HCT116 (cell line): Measurements from ENCODE around the gene COL19A1. TPM values are rescaled to one million over a fixed set of nuclear protein-coding genes. Genes with fewer than 3 reads are reported as not detected.

Experiments used
- ATAC-seq: fragments of 200-7000 bp; cut with Tn5 transposase; 2 replicates; pipeline ENCODE4 v1.9.1; 2020; ENCODE audit warnings: mild to moderate bottlenecking, moderate library complexity
- BruUV-seq: library from RNA; stranded (reverse); fragments of 400-500 nt; replicated peaks from 2 replicates; lab custom pipeline; 2021; lab: Mats Ljungman, UMichigan
- CTCF ChIA-PET: fragments of 300-600 bp; sonication (Branson Sonifier 250); formaldehyde crosslinking; loops from one replicate; lab custom pipeline; 2021; ENCODE audit warnings: antibody characterized with exemption; lab: Charles Lee
- POLR2A ChIA-PET: fragments of 300-600, 350-600 bp; sonication (Branson Sonifier 250); formaldehyde crosslinking; loops from one replicate; lab custom pipeline; 2021; ENCODE audit warnings: antibody characterized with exemption; lab: Charles Lee
- RAD21 ChIA-PET, 2 experiments: fragments of 300-600 bp; sonication (Branson Sonifier 250); formaldehyde crosslinking; loops; one replicate each; lab custom pipeline; 2023; ENCODE audit warnings: low total read pairs in 2 of 2; ENCODE audit not compliant: uncharacterized antibody in 2 of 2, unreplicated experiment in 2 of 2, low non-redundant PET in 1 of 2; lab: Charles Lee
- DNase-seq: peaks from one replicate; pipeline ENCODE4 v3.0.0-alpha.2; 2010; ENCODE audit warnings: low read depth, low spot score
- H2AFZ ChIP-seq: fragments of 200-600 bp; shearing (Covaris generic), sonication (generic); 2 replicates; pipeline ENCODE4 v1.6.1; 2017; ENCODE audit warnings: low read depth, mixed run types, mixed read lengths, antibody characterized with exemption, low read length; ENCODE audit not compliant: poor library complexity, severe bottlenecking
- H3K27ac ChIP-seq: 2 replicates; pipeline ENCODE4 v1.5.1; 2012; ENCODE audit warnings: low read depth, low read length
- H3K27me3 ChIP-seq: fragments of 200-600 bp; sonication (generic); 2 replicates; pipeline ENCODE4 v1.6.1; 2016; ENCODE audit warnings: mixed run types, low read length, mixed read lengths; ENCODE audit not compliant: insufficient read depth
- H3K36me3 ChIP-seq, 2 experiments: fragments of 200-500 bp in 1 of 2; fragments of 200-600 bp in 1 of 2; sonication (Bioruptor generic) in 1 of 2; sonication (generic) in 1 of 2; 2 replicates each; pipeline versions ENCODE4 v1.5.1 to v1.6.1; 2014 to 2016; ENCODE audit warnings: low read length in 2 of 2, inconsistent platforms in 1 of 2, mixed read lengths in 1 of 2, mixed run types in 1 of 2; ENCODE audit not compliant: insufficient read depth in 2 of 2, control insufficient read depth in 1 of 2
- H3K4me1 ChIP-seq, 2 experiments: fragments of 200-600 bp in 1 of 2; sonication (generic) in 1 of 2; 2 replicates each; pipeline versions ENCODE4 v1.5.1 to v1.6.1; 2012 to 2017; ENCODE audit warnings: low read length in 2 of 2, inconsistent platforms in 1 of 2, mild to moderate bottlenecking in 1 of 2, mixed read lengths in 1 of 2, mixed run types in 1 of 2, moderate library complexity in 1 of 2; ENCODE audit not compliant: insufficient read depth in 2 of 2, control insufficient read depth in 1 of 2
- H3K4me2 ChIP-seq: fragments of 200-600 bp; sonication (generic); 2 replicates; pipeline ENCODE4 v1.6.1; 2017; ENCODE audit warnings: mixed run types, low read length, mixed read lengths
- H3K4me3 ChIP-seq, 2 experiments: fragments of 200-600 bp in 1 of 2; sonication (generic) in 1 of 2; replicated peaks in 1 of 2; 2 replicates each; pipeline ENCODE4 v1.5.1; 2011 to 2016; ENCODE audit warnings: low read length in 2 of 2, control low read depth in 1 of 2, low read depth in 1 of 2, mild to moderate bottlenecking in 1 of 2, mixed read lengths in 1 of 2, mixed run types in 1 of 2
- H3K79me2 ChIP-seq: fragments of 200-600 bp; sonication (generic); 2 replicates; pipeline ENCODE4 v1.6.1; 2017; ENCODE audit warnings: mild to moderate bottlenecking, mixed run types, low read length, moderate library complexity, mixed read lengths; ENCODE audit not compliant: insufficient read depth
- H3K9ac ChIP-seq: fragments of 200-600 bp; sonication (generic); 2 replicates; pipeline ENCODE4 v1.6.1; 2016; ENCODE audit warnings: low read length, mixed read lengths
- H3K9me2 ChIP-seq: fragments of 200-600 bp; sonication (generic), shearing (Covaris generic); 2 replicates; pipeline ENCODE4 v1.6.1; 2017; ENCODE audit warnings: mixed run types, mild to moderate bottlenecking, moderate library complexity; ENCODE audit not compliant: insufficient read depth
- H3K9me3 ChIP-seq, 2 experiments: fragments of 200-500 bp in 1 of 2; fragments of 200-600 bp in 1 of 2; sonication (Bioruptor generic) in 1 of 2; sonication (generic) in 1 of 2; 2 replicates each; pipeline ENCODE4 v1.6.1; 2014 to 2017; ENCODE audit warnings: low read length in 2 of 2, mixed read lengths in 2 of 2, inconsistent platforms in 1 of 2, low read depth in 1 of 2, mild to moderate bottlenecking in 1 of 2, mixed run types in 1 of 2, moderate library complexity in 1 of 2; ENCODE audit not compliant: control insufficient read depth in 1 of 2, insufficient read depth in 1 of 2
- H4K20me1 ChIP-seq: fragments of 200-600 bp; sonication (generic), shearing (Covaris generic); 2 replicates; pipeline ENCODE4 v1.6.1; 2017; ENCODE audit warnings: mixed run types, mild to moderate bottlenecking, moderate library complexity; ENCODE audit not compliant: insufficient read depth
- ATF3 ChIP-seq: IDR thresholded peaks from 2 replicates; pipeline ENCODE4 v1.6.1; 2012
- CBX3 ChIP-seq: IDR thresholded peaks from 2 replicates; pipeline ENCODE4 v1.6.1; 2012; ENCODE audit warnings: low read depth
- CEBPB ChIP-seq: IDR thresholded peaks from 2 replicates; pipeline ENCODE4 v1.6.1; 2012; ENCODE audit warnings: low read depth
- CTCF ChIP-seq, 3 experiments: fragments of 200-600 bp in 1 of 3; sonication (generic) in 1 of 3; IDR thresholded peaks in 2 of 3; conservative IDR thresholded peaks in 1 of 3; 2 replicates each; pipeline ENCODE4 v1.5.1; 2012 to 2017; ENCODE audit warnings: low read depth in 2 of 3, low read length in 2 of 3, antibody characterized with exemption in 1 of 3, borderline replicate concordance in 1 of 3, control low read depth in 1 of 3, mild to moderate bottlenecking in 1 of 3, mixed read lengths in 1 of 3, mixed run types in 1 of 3, moderate library complexity in 1 of 3; ENCODE audit not compliant: insufficient read depth in 1 of 3
- EGR1 ChIP-seq: IDR thresholded peaks from 2 replicates; pipeline ENCODE4 v1.6.1; 2012; ENCODE audit warnings: low read depth
- EZH2 ChIP-seq: fragments of 200-600 bp; sonication (generic); IDR thresholded peaks from 2 replicates; pipeline ENCODE4 v1.6.1; 2017; ENCODE audit warnings: antibody characterized with exemption, mixed run types
- FOSL1 ChIP-seq: IDR thresholded peaks from 2 replicates; pipeline ENCODE4 v1.6.1; 2012; ENCODE audit warnings: low read depth
- POLR2A ChIP-seq: IDR thresholded peaks from 2 replicates; pipeline ENCODE4 v1.7.0; 2011; ENCODE audit warnings: borderline replicate concordance; ENCODE audit not compliant: insufficient read depth, insufficient read length; ENCODE audit errors: extremely low read depth
- POLR2AphosphoS5 ChIP-seq: IDR thresholded peaks from 2 replicates; pipeline ENCODE4 v1.6.1; 2011; ENCODE audit warnings: mild to moderate bottlenecking, low read depth, low read length, moderate library complexity
- REST ChIP-seq: IDR thresholded peaks from 2 replicates; pipeline ENCODE4 v1.6.1; 2012; ENCODE audit warnings: low read depth
- ZFX ChIP-seq: fragments of 450-650 bp; IDR thresholded peaks from 2 replicates; pipeline ENCODE4 v1.6.1; 2017
- ZNF274 ChIP-seq: fragments of 200-500 bp; sonication (Bioruptor generic); IDR thresholded peaks from 2 replicates; pipeline ENCODE4 v1.6.1; 2014; ENCODE audit warnings: mild to moderate bottlenecking, low read depth, low read length, inconsistent platforms
- intact Hi-C: fragments of 100-400 bp; cut with micrococcal nuclease; formaldehyde crosslinking; loops from 2 replicates; pipeline ENCODE4 v1.10.0; 2022
- total RNA-seq: library from RNA; stranded (reverse); gene quantifications from one replicate; pipeline ENCODE4 v1.2.1, GENCODE V29; 2021; ENCODE audit not compliant: unreplicated experiment

Gene COL19A1
- total RNA-seq, 1 experiment from 2014 or later = not detected

GRCh38 chr6:70072540-70073179 lies 206.3 kb downstream of the COL19A1 start (continued):
- no peak for TF ChIP-seq EZH2

- TF ChIP-seq ATF3 (no peak), CEBPB (no peak), CBX3 (no peak), ZNF274 (no peak), ZFX (no peak), FOSL1 (no peak), CTCF (IDR thresholded peaks at IDR 0.05 in 2 of 3, conservative IDR thresholded peaks at IDR 0.05 in 1 of 3; ENCODE audit: borderline replicate concordance in 1 of 3, insufficient read depth in 1 of 3, low read depth in 2 of 3, low read length in 2 of 3) (no peak), EGR1 (no peak), POLR2A (no peak), POLR2AphosphoS5 (no peak), REST (no peak)
- Histone ChIP-seq H3K4me1 (no peaks in the 10 kb centered on the region), H4K20me1 (no peaks in the 10 kb centered on the region), H3K9me2 (no peaks in the 10 kb centered on the region), H3K27me3 (peaks cover 12% of the 10 kb centered on the region; the same call in 1 of the 2 replicates), H3K9ac (no peak overlapping the region), H2AFZ (no peak overlapping the region), H3K9me3 (no peaks in the 10 kb centered on the region), H3K36me3 (no peaks in the 10 kb centered on the region), H3K4me3 (no peak overlapping the region), H3K4me2 (no peak overlapping the region), H3K79me2 (no peaks in the 10 kb centered on the region), H3K27ac (no peak overlapping the region)
- RAD21 ChIA-PET = no interaction called here
- CTCF ChIA-PET = no interaction called here
- DNase-seq = no peak
- ATAC-seq = no peak
- intact Hi-C loops = no loop called here
- POLR2A ChIA-PET = no interaction called here
- BruUV-seq = no TSS peak
Measured at GRCh38 chr6:70073637-70074036, 207.3 kb downstream of the COL19A1 start.
